ENCODE results near the gene LYPLAL1. TPM values are rescaled to one million over a fixed set of nuclear protein-coding genes. Genes with fewer than 3 reads are reported as not detected.

Gene LYPLAL1
- total and polyA plus RNA-seq, 2 of the 8 experiments (the other 6 are each of a cell fraction or from before 2014, with no cell fraction given) = 6.3 to 23.8 TPM

GRCh38 chr1:219201656-219202055 is 28.0 kb downstream of the LYPLAL1 start (continued):
- no peak for TF ChIP-seq CHD7 (IDR thresholded peaks at IDR 0.05; ENCODE audit: insufficient replicate concordance, low read length)
- TF ChIP-seq SP4 (IDR thresholded peaks at IDR 0.05; ENCODE audit: low read length) = no peak
- TF ChIP-seq TEAD4 (IDR thresholded peaks at IDR 0.05; ENCODE audit: low read depth, low read length) = no peak
- TF ChIP-seq CEBPB (IDR thresholded peaks at IDR 0.05; ENCODE audit: low read depth, low read length) = no peak
- no peak for TF ChIP-seq RNF2 (IDR thresholded peaks at IDR 0.05; ENCODE audit: borderline replicate concordance, low read depth, low read length, missing control alignments, poor library complexity, severe bottlenecking)
- TF ChIP-seq ZNF274 (IDR thresholded peaks at IDR 0.05; ENCODE audit: borderline replicate concordance, extremely low read depth, low read length) = no peak
- no peak for TF ChIP-seq NANOG (IDR thresholded peaks at IDR 0.05; ENCODE audit: insufficient read depth, low read depth, low read length, poor library complexity, severe bottlenecking)
- TF ChIP-seq POLR2AphosphoS5 (IDR thresholded peaks at IDR 0.05; ENCODE audit: low read depth, low read length) = no peak
- no peak for TF ChIP-seq SIX5 (IDR thresholded peaks at IDR 0.05; ENCODE audit: low read depth, low read length)
- no peak for TF ChIP-seq ASH2L (IDR thresholded peaks at IDR 0.05; ENCODE audit: low read length)
- no peak for TF ChIP-seq CHD1 (IDR thresholded peaks at IDR 0.05; ENCODE audit: low read depth, low read length)
- TF ChIP-seq SRF (IDR thresholded peaks at IDR 0.05; ENCODE audit: low read depth, low read length) = no peak
- TF ChIP-seq TAF7 (optimal IDR thresholded peaks at IDR 0.05; ENCODE audit: borderline replicate concordance, low read depth, low read length) = no peak

Measured in H1 (cell line).